HepG2 (cell line): ENCODE data around the gene EXOC6B. TPM values are rescaled to one million over a fixed set of nuclear protein-coding genes. Genes with fewer than 3 reads are reported as not detected.
A peak's percentile ranks its signal among the peaks of the same experiment; 100 is the strongest.

Experiments used
- ARID5B ChIP-seq: IDR thresholded peaks from 2 replicates; pipeline ENCODE4 v1.4.0; 2020; ENCODE audit warnings: mild to moderate bottlenecking, missing genetic modification reagents
- CEBPG ChIP-seq: IDR thresholded peaks from 2 replicates; pipeline ENCODE4 v1.6.1; 2016
- DNMT3B ChIP-seq: conservative IDR thresholded peaks from 2 replicates; pipeline ENCODE4 v1.6.1; 2016; ENCODE audit warnings: missing biosample characterization, control low read depth
- NFAT5 ChIP-seq: sonication (generic); formaldehyde crosslinking; IDR thresholded peaks from 2 replicates; pipeline ENCODE4 v1.4.0; 2020; ENCODE audit warnings: missing genetic modification reagents
- PAX8 ChIP-seq: sonication (generic); formaldehyde crosslinking; IDR thresholded peaks from 2 replicates; pipeline ENCODE4 v1.8.0; 2022; ENCODE audit warnings: mild to moderate bottlenecking, missing genetic modification reagents, borderline replicate concordance
- RXRB ChIP-seq: IDR thresholded peaks from 2 replicates; pipeline ENCODE4 v1.6.1; 2016; ENCODE audit warnings: borderline replicate concordance, missing genetic modification reagents, missing compliant biosample characterization
- polyA plus RNA-seq, 8 experiments: library from polyadenylated mRNA; depleted of rRNA in 3 of 8; stranded (reverse) in 7 of 8; unstranded in 1 of 8; fragments of >200 nt; fragmentation: Illumina TruSeq in 4 of 8; extraction: Trizol in 4 of 8; gene quantifications; 2 replicates each; pipeline versions ENCODE4 v1.2.1 to v1.2.3, GENCODE V29; 2011 to 2016; ENCODE audit warnings: low read depth in 4 of 8, missing spikeins in 1 of 8, mixed read lengths in 1 of 8; ENCODE audit not compliant: insufficient read depth in 1 of 8
- total RNA-seq, 5 experiments: library from RNA; depleted of rRNA; stranded (reverse); fragments of >200 nt; fragmentation: Illumina TruSeq; extraction: Trizol; gene quantifications; 2 replicates each; pipeline ENCODE4 v1.2.3, GENCODE V29; 2016; ENCODE audit warnings: low read depth in 1 of 5

Gene EXOC6B
- total and polyA plus RNA-seq, 2 of the 13 experiments (the other 11 are each of a cell fraction or from before 2014, with no cell fraction given), result 9.1 to 15.9 TPM

- TF ChIP-seq NFAT5 (no peak), DNMT3B (CRISPR knock-in tag) (no peak), CEBPG (CRISPR knock-in tag) (peak; percentile 67), ARID5B (peak; percentile 65), PAX8 (CRISPR knock-in tag) (no peak), RXRB (CRISPR knock-in tag) (0 out of 2 replicates have a peak, but pooled peaks have one; percentile 17)
Observed at GRCh38 chr2:72681016-72681995, 144.5 kb downstream of the EXOC6B start (continued).
